NCI-H524 treated with DMSO at 0.1 percent for 48 hours (cell line): ENCODE data around the gene RAD52.
"Not testable (repeated sequence)": the region's sequence is repeated elsewhere in the genome, so short reads cannot be mapped to it uniquely, and the experiment has no call there.

Experiments
- DNase-seq: peaks from one replicate; lab custom pipeline; 2025; lab: John Stamatoyannopoulos, UW

The RAD52 gene

DNA sequence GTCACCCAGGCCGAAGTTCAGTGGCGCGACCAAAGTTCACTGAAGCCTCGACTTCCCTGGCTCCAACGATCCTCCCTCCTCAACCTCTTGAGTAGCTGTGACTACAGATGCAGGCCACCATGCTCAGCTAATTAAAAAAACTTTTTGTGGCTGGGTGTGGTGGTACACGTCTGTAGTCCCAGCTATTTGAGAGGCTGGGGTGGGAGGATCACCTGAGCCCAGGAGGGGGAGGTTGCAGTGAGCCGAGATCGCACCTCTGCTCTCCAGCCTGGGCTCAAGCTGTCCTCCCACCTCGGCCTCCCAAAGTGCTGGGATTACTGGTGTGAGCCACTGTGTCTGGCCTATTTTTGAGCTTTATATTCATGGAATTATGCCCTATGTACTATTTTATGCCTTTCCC, 18.1 kb upstream of the RAD52 start:
- no peak for DNase-seq

DNA sequence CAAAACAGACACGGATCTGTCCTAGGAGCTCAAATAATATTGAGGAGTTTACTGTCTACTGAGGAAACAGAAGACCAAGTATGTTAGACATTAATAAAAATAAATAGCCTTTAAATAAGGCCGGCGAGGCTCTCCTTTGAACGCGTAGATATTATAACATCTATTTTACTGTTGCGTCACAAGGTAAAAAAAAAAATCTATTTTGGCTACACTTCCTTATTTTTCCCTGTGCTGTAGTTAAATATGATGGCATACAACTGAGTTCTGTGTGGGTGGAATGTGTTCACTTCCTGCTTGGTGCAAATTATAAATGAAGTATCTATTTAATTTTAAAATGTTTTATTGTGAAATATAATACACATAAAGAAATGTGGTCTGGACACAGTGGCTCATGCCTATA, 17.2 kb upstream of the RAD52 start:
- no peak for DNase-seq

DNA sequence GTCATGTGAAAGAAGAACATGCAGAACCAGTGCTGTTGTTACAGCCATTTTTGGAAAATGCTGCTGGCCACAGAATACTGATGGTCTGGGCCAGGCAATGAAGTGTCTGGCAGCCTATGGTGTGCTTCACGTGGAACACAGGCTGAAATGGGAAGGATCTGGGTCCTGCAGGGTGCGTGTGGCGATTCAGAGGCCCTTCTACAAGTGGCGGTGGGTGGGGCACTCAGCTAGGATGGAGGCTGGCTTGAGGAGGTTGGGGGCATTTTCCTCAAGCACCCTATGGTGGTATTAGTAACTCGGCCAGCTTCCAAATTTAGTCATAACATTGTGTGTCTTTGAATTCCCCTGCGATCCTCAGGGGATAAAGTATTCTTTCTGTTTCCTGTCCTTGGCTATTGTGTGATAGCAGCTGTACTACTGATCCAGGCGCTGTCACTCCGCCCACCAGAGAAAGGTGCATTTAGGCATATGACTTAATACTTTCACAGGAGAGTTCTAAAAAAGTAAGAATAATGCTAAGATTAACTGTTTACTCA, 9.2 kb upstream of the RAD52 start:
- no peak for DNase-seq

DNA sequence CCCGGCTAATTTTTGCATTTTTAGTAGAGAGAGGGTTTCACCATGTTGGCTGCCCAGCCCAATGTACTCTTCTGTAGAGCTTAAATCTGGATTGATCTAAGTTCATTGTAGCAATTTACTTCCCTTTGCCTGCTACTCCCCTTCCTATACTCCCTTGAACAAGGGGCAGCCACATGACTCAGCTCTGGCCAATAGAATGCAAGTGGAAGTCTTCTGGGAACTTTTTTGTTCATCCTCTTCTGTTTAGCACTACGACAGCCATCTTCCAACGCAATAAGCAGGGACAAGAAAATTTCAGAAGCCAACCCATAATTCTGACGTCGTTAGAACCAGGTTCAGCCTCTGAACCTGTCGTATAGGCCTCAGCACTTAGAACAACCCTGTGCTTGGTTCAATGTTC, 6.4 kb upstream of the RAD52 start:
- DNase-seq: no peak

- no peak for DNase-seq
Measured at GRCh38 chr12:954741-955140, 5.2 kb upstream of the RAD52 start.

DNA sequence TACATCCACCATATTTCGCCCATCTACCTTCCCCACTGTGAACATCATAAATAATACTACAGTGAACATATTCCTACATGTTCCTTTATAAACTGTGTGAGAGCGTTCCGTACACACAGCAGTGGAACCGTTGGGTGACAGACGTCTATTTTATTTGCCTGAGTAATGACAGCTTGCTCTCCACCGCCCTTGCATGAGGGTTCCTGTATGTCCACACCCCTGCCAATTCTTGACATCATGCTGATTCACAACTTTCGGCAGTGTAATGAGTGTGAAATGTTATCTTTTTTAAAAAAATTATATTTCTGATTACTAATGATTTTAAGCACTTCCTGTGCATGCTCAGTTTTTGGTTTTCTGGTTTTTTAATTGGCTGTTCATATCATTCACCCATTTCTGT, 4.3 kb upstream of the RAD52 start:
- DNase-seq: peak; percentile 3

- DNase-seq: no peak
Measured at GRCh38 chr12:951176-951575, 1.7 kb upstream of the RAD52 start.

DNA sequence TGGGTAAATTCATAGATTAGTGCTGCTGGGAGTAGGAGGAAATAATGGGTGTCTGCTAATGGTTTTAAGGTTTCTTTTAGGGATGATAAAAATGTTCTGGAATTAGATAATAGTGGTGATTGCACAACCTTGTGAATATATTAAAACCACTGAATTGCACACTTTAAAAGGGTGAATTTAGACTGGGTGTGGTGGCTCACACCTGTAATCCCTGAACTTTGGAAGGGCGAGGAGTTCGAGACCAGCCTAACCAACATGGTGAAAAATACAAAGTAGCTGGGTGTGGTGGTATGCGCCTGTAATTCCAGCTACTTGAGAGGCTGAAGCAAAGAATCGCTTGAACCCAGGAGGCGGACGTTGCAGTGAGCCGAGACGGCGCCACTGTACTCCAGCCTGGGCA, 1.3 kb downstream of the RAD52 start:
- DNase-seq: no peak

- DNase-seq: no peak
Measured at GRCh38 chr12:946631-947030, 2.9 kb downstream of the RAD52 start.

DNA sequence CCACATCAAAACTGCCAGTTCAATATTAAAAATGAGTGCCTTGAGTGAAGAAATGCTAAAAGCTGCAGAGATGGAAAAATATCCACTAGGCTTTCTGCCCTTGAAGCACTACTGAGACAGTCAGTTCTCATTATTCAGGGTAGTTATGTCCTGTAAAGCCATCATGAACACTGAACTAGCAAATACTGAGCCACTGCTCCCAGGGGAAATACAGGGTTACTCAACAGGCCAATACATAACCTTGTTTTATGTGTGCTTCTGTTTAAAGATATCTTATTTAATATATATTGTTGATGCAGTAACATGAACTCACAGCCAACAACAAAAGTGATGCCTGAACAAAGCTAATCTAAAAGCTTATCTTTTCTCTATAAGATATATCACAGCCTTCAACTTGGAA, 3.3 kb downstream of the RAD52 start:
- DNase-seq: no peak

DNA sequence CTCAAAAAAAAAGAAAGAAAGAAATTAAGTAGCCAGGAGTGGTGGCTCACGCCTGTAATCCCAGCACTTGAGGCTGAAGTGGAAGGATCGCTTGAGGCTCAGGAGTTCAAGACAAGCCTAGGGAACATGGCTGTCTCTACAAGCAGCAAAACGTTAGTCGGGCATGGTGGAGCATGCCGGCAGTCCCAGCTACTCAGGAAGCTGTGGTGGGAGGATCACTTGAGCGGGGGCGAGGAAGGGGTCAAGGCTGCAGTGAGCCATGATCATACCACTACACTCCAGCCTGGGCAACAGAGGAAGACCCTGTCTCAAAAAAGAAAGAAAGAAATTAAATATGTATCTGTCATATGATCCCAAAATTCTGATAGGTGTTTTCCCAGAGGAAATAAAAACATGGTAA, 5.3 kb downstream of the RAD52 start:
- DNase-seq: peak; percentile 37

- DNase-seq: no peak
Measured at GRCh38 chr12:943051-943450, 6.4 kb downstream of the RAD52 start.

DNA sequence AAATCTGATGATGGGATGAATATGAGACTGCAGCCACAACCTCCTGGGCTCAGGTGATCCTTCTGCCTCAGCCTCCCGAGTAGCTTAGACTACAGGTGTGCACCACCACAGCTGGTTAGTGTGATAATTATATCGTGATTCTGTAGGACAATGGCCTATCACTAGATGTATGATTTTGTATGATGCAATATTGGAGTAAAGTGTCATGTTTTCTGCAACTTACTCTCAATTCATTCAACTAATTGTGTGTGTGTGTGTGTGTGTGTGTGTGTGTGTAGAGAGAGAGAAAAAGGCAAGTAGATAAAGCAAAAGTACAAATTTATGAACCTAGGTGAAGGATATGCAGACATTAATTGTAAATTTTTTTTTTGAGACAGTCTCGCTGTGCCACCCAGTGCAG, 10.7 kb downstream of the RAD52 start:
- no peak for DNase-seq

DNA sequence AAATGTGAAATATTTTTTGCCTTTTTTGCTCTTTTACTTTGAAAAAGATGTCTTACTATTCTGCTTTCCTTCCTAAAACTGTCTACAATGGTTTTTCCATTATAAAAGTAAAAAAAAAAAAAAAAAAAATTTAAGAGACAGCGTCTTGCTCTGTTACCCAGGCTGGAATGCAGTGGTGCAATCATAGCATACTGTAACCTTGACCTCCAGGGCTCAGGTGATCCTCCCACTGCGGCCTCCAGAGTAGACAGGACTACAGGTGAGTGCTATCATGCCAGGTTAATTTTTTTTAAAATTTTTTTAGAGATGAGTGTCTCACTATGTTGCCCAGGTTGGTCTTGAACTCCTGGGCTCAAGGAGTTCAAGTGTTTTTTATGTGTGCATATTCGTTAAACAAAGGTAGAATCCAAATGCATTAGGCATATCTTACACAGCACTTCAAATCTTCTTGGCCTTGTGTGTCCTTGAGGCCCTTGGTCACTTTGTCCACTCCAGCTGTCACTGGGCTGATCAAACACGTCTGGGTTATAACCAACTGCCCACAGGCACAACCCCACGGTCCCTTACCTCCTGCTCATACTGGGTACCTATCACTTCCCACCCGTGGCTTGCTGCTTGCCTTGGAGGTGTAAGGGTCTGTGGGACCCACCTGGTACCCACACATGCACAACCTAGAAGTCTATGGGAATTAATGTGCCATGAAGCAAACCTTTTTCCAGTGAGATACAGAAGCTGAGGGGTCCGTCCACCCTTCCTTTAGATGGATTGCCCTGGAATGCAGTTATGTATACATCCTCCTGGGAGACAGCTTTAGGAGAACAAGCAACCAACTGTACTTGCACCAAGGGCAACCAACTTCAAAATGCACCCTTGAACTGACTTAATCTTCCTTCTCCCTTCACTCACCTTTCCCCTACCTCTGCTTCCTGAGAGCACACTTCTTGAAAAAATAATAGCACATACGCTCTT, 12.8 kb downstream of the RAD52 start:
- no peak for DNase-seq

DNA sequence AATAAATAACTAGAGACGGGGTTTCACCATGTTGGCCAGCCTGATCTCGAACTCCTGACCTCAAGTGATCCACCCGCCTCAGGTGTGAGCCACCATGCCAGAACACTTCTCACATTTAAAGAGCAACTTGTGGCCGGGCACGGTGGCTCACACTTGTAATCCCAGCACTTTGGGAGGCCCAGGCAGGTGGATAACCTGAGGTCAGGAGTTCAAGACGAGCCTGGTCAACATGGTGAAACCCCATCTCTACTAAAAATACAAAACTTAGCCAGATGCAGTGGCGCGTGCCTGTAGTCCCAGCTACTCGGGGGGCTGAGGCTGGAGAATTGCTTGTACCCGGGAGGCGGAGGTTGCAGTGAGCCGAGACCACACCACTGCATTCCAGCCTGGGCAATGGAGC, 13.6 kb downstream of the RAD52 start:
- DNase-seq: not testable (repeated sequence)

GRCh38 chr12:931591-931990, 17.9 kb downstream of the RAD52 start:
- DNase-seq: no peak

GRCh38 chr12:931060-931459, 18.4 kb downstream of the RAD52 start:
- no peak for DNase-seq

DNA sequence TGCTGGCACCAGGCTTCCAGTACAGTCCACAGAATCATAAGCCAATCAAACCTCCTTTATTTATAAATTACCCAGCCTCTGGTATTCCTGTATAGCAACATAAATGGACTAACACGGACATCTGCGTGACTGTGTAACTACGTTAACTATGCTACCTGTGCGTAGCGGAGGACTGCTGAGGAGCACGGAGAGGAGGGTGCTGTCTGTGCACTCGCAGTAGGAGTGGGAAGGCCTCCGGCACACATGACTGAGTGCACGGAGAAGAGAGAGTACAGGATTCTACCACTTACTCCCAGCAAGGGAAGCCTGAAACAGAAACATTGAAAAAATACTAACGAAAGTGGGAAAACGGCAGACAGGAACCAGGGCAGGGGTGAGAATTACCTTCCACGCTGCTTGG, 22.9 kb downstream of the RAD52 start:
- DNase-seq: no peak

DNA sequence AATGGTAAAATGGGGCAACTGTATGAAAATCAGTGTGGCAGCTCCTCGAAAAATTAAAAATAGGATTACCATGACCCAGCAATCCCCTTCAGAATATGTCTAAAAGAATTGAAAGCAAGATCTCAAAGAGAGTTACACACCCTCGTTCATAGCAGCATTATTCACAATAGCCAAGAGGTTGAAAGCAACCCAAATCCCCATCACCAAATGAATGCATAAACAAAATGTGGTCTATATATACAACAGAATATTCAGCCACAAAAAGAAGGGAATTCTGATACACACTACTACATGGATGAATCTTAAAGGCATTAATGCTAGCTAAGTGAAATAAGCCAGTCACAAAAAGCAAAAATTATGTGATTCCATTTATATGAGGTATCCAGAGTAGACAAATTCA, 27.2 kb downstream of the RAD52 start:
- no peak for DNase-seq

DNA sequence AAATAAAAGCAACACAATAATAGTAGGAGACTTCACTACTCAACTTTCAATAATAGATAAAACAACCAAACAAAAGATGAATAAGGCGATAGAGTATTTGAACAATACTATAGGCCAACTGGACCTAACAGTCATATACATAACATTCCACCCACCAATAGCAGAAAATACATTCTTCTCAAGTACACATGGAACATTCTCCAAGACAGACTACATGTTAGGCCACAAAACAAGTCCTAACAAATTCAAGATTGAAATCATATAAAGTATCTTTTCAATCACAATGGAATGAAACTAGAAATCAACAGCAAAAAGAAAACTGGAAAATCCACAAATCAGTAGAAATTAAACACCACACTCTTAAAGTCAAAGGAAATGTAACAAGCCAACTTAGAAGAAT, 28.8 kb downstream of the RAD52 start:
- no peak for DNase-seq

GRCh38 chr12:916712-917445, 32.6 kb downstream of the RAD52 start:
- DNase-seq: no peak

DNA sequence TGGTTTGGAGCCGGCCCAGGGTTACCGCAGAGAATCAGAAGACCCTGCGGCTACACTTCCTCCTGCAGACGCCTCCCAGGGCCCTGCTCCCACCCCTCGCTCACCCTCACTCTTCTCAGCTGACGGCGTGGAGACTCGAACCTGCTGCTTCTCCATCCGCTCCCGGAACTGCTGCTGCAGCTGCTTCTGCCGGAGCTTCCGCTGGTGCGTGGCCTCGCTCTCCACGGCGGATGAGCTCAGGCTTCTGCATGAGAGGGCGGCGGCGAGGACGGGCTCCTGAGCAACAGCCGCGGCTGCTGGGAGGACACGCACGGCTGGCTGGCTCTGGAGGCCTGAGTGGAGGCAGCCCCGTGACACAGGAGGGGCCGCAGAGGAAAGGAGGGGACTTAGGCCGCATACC, 33.3 kb downstream of the RAD52 start:
- no peak for DNase-seq

DNA sequence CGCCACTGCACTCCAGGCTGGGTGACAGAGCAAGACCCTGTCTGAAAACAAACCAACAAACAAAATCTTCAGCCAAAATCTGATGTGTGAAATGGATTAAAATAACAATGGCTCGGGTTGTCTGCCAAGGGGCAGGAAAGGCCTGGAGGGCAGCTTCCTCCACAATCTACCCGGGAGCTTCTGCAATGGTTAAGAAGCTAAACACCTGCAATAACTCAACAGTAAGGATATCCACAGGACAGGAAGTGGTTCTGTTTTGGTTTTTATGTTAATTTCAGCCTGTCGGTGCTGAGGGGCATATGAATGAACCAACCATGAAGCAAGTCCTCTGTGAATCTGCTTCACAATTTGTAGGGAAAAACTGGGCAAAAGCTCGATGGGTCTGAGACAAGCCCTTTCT, 34.4 kb downstream of the RAD52 start:
- no peak for DNase-seq
